Measurements from ENCODE around the gene ACP7.

GRCh38 chr19:39083599-39083982 lies 577 bp upstream of the ACP7 start:
- TF ChIP-seq EZH2phosphoT487 (IDR thresholded peaks at IDR 0.05; ENCODE audit: insufficient read depth, low read depth) (no peak), EZH2 (IDR thresholded peaks at IDR 0.05; ENCODE audit: insufficient read depth, poor library complexity, severe bottlenecking) (no peak)

Data from GM23248 (cell line).